Stimulated activated CD4-positive, alpha-beta T cell treated with anti-CD3 and anti-CD28 coated beads, Interleukin-1b, Interleukin-23, amount 100 ng/mL, for 1 hour (primary cell): ENCODE data around the gene BACE1.
"Not testable (repeated sequence)": the region's sequence is repeated elsewhere in the genome, so short reads cannot be mapped to it uniquely, and the experiment has no call there.

Experiments used
- DNase-seq, 2 donors: peaks; one replicate each; pipeline ENCODE4 v3.0.0-alpha.2; 2020; ENCODE audit warnings: low read depth in 2 of 2

Gene BACE1

DNA sequence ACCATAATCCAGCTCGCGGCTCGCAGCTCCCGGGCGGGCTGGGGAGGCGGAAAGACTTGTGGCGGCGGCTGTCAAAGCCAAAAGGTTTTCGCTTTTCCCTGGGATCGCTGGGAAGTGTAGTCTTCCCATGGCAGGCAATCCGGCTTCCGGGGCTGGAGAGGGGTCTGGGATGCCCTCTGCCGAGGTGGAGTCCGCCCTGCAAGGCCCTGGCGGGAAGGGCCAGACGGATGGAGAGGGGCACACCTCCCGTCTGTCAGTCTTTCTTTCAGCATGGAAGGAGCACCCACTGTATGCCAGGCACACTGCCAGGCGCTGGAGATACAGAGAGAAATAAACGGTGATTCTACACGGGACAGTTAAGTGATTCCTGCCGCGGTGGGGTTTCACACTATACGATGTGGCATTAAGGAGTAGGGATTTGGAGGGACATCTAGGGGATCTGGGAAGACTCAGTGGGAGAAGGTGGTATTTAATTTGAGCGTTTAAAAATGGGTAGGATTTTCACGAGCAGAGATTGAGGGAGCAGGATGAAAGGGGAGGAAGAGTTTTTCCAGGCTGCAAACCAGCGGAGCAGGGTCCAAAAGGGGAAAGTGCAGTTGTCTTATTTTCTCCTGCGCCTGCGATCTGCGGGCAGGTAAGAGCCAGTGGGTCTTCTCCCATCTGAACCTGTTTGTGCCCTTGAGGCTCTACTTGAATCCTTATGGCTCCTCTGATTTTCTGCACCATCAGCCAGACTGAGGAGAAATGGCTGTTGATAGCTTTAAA, at the start of gene BACE1:
Gene BACE1 (minus strand): TSS at position 60 of the 765 bp plus-strand sequence. CDS start 461 bp downstream, outside the sequence.
- DNase-seq, result no peak

GRCh38 chr11:117361432-117361831, 45.4 kb upstream of the BACE1 start:
- no peak for DNase-seq

DNA sequence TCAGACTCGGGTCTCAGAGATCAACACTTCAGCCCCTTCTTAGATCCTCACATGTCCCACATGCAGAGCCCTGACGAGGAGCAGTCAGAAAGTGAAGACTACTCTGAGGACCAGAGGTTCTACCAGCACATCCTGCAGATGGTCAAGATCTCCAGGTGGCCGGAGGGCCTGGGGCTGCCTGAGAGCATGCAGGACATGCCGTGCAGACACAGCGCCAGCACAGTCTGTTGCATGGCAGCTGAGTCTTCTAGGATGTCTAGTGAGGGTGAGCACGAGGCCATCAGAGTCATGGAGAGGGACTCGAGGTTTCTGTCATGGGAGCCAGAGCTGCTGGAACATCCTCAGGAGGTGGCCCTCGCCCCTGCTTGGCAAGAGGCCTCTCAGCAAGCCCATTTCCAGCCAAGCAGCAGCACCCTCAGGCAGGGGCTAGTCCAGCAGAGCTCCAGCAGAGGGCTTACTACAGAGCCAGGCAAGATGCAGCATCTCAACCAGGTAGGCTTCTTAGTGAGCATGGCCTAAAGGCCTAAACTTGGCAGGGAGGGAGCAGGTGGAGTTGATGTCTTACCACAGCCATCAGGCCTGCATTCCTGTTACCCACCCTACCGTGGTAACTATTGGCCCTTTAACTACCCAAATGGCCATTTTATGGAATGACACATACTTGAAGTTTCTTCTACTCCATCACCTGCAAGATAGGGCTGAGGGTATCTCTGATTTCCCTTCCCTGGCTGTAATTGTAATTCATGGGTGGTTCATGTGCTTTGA, 40.3 kb upstream of the BACE1 start:
- DNase-seq, result no peak

DNA sequence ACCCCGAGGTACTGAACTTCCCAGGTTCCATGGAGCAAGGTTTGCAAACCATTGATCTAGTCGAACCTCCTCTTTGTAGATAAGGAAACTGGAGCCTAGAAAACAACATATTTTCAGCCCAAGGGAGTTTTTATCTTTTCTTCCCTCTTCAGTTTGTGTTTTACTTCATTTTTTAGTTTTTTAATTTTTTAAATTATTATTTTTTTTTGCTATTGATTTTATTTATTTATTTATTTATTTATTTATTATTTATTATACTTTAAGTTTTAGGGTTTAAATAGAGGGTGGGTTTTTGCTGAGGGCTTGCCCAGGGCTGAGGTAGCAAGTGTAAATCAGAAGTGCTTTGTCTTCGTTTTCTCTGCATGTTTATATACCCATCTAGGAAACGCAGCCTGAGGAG, 38.5 kb upstream of the BACE1 start:
- no peak for DNase-seq

- no peak for DNase-seq
These were observed 29.0 kb upstream of the BACE1 start for GRCh38 chr11:117345039-117345438.

- no peak for DNase-seq
These were observed 21.0 kb upstream of the BACE1 start for GRCh38 chr11:117337076-117337475.

- no peak for DNase-seq
These were observed 19.3 kb upstream of the BACE1 start for GRCh38 chr11:117335399-117335798.

DNA sequence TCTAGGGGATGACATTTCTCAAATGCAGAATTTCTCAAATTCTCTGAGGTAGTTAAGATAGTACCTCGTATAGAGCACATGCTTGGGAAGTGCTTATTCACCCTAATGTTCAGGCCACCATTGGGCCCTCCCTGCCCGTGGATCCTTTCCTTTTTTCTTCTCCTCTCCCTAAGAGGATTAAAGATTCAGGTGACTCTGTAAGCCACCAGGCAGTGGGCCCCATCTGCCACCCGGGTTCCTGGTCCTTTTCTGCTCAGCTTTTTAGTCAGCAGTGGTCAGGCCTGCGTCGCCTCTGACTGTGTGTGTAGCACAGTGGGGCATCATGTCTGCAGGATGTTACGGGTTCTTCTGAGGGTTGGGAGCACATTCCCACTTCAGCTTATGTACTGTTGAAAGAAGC, 18.8 kb upstream of the BACE1 start:
- DNase-seq, result no peak

DNA sequence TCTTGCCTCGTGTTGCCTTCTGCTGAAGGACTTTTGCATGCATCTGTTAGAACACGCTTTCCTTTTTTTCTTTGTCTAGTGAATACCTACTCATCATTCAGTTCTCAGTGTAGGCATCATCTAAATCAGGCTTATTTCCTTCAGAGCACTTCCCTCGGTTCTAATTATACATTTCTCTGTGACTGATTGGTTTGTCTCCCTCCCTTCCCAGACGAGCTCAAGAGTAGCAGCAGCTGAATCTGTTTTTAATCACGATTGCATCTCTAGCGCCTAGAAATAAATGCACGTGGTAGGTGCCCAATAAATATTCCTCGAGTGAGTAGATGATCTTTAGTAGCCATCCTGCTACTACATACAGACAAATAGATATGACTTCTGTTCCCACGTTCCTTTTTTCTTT, 17.9 kb upstream of the BACE1 start:
- no peak for DNase-seq

DNA sequence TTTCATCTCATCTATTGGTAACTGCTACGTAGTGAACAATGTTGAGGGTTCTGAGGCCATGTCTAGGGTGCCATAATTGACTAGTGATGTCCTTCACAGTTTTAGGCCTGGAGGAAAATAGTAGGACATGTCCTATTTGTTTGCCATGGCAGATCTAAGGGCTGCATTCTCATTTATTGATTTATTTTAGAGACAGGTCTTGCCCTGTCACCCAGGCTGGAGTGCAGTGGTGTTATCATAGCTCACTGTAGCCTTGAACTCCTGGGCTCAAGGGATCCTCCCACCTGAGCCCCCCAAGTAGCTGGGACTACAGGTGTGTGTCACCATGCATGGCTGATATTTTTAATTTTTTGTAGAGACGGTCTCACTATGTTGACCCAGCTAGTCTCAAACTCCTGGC, 16.8 kb upstream of the BACE1 start:
- no peak for DNase-seq

DNA sequence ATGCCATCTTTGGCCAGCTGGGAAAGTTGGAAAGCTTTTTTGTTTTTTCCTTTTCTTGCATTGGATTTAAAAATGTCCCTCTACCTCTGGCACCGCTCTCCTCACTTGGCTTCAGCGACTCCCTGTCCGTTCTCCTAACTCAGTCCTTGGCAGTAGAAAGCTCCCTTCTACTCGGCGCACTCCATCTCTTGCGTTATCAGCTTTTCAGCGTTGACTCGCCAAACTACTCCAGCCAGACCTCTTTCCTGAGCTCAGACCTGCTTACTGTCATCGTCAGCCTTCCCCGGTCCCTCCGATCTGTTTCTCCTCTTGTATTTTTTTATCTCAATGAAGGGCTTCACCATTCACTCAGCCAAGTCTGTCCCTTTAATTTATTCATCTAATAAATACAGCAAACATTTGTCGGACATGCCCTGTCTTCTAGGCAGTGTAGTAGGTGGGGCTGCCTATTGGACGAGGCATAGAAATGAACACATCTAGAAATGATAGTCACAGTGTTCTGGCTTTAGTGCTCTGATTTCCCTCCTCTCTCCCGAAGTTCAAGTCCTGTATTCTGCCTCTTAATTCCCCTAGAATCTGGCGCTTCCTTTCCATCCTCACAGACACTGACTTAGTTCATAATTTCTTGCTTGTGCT, 12.4 kb upstream of the BACE1 start:
- DNase-seq, result no peak

- peak; percentile 75 to 81 for DNase-seq
These were observed 11.7 kb upstream of the BACE1 start, which contains the start of gene CEP164 for GRCh38 chr11:117327567-117328374. TSS of gene CEP164 (plus strand) at chr11:117327854. CDS start at chr11:117338587, 10,733 bp downstream.

GRCh38 chr11:117327255-117327566, 11.2 kb upstream of the BACE1 start:
- DNase-seq, result not testable (repeated sequence)

- DNase-seq, result no peak
These were observed 3.3 kb upstream of the BACE1 start for GRCh38 chr11:117319214-117319840.

DNA sequence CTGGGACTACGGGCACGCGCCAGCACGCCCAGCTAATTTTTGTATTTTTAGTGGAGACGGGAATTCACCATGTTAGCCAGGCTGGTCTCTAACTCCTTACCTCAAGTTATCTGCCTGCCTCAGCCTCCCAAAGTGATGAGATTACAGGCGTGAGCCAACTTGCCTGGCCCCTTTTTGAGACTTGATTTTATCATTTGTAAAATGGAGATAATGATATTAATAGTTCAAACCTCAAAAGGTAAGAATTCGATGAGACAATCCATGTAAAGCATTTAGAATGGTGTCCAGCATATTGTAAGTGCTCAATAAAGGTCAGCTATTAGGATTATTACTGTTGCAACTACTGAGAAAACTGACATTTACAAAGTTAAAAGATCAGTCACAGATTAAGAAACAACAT, 2.7 kb upstream of the BACE1 start:
- no peak for DNase-seq

GRCh38 chr11:117315285-117316196, 515 bp downstream of the BACE1 start:
- no peak for DNase-seq

DNA sequence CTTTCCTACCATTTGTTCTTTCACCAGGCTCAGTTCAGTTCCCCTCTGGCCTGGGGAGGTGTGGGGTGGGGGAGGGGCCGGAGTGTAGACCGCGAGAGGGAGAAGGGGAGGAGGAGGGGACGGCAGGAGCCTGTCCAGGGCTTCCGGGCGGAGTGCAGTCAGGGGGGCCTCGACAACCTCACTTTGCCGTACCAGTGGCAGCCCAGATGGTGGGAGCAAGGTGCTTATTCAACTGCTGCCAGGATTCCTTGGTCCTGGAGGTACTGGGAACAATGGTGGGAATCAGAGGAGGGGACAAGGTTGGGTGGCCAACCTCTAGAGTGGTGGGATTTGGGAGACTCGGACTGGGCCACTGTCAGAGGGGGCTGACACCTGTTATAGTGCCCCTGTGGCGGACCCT, 1.2 kb downstream of the BACE1 start:
- DNase-seq, result no peak

DNA sequence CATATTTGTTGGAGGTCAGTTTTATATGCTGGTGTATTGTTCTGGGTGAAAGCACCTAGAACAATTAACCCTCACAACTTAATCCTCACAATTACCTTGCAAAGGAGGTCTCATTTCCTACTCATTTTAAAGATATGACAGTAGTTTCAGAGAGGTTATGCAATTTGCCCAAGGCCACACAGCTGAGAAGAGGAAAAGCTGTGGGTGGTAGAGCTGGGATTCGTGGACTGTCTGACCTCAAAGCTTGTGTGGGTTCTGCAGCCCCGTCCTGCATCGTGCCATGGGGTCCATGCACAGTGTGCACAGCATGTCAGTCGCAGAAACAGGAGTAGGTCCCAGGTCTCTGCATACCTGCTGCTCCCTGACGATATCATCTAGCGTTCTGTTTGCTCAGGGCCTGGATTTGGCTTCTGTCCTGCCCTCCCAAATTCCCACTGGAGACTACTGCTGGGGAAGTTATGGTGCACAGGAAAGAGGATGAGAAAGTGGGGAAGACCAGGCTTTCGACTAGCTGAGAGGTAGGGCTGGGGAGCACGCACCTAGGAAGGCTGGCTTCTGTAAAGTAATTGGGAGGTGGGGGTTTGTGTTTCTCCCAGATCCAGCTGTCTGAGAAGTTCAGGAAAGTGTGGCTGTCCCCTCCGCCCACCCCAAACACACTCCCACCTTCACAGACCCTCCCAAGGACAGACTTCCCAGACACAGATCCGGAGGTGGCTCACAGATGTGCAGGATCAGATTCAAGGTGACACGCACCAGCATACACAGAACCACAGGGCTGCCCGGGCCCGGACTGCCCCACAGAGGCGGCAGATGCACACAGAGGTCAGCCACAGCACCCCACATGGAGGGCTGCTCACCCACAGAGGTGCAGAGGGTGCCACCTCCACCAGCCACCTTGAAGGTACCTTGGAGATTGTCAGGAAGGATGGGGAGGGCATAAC, 2.0 kb downstream of the BACE1 start:
- no peak for DNase-seq

DNA sequence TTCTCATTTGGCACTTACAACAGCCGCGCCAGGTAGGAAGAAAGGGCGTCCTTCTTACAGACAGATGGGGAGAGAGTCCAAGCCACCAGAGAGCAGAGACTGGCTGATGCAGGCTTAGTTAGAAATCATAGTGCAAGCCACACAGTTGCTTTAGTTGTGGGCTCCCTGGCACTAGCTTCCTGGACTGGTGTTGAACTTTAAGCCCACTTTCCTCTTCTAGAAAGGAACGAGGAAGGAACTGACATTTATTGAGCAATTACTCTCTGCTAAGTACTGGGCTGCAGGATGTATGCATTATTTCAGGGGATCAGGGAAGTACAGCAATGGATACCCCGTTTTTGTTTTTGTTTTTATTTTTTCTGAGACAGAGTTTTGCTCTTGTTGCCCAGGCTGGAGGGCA, 3.0 kb downstream of the BACE1 start:
- DNase-seq, result no peak
